Loucy (cell line): Measurements from ENCODE around the gene CDH4.

Experiments used
- H2AFZ ChIP-seq: fragments of 200-600 bp; sonication (generic); 2 replicates; pipeline ENCODE4 v1.6.0; 2016; ENCODE audit warnings: antibody characterized with exemption, mild to moderate bottlenecking, low read length, moderate library complexity
- H3F3A ChIP-seq: fragments of 200-600 bp; 2 replicates; pipeline ENCODE4 v1.6.0; 2016; ENCODE audit warnings: antibody characterized with exemption, low read depth, mild to moderate bottlenecking
- H3K27me3 ChIP-seq: fragments of 200-600 bp; sonication (generic); 2 replicates; pipeline ENCODE4 v1.6.1; 2014; ENCODE audit warnings: low read length, mild to moderate bottlenecking; ENCODE audit not compliant: insufficient read depth, poor library complexity, severe bottlenecking
- H3K36me3 ChIP-seq: fragments of 200-600 bp; sonication (generic); 2 replicates; pipeline ENCODE4 v1.6.1; 2016; ENCODE audit warnings: low read length; ENCODE audit not compliant: insufficient read depth
- H3K4me1 ChIP-seq: fragments of 200-600 bp; sonication (generic); 2 replicates; pipeline ENCODE4 v1.5.1; 2014; ENCODE audit warnings: low read length, mild to moderate bottlenecking; ENCODE audit not compliant: insufficient read depth, poor library complexity, severe bottlenecking
- H3K4me2 ChIP-seq: fragments of 200-600 bp; sonication (generic); 2 replicates; pipeline ENCODE4 v1.6.0; 2014; ENCODE audit warnings: antibody characterized with exemption, low read length, low read depth, mild to moderate bottlenecking; ENCODE audit not compliant: poor library complexity, severe bottlenecking
- H3K4me3 ChIP-seq: fragments of 200-600 bp; sonication (generic); 2 replicates; pipeline ENCODE4 v1.5.1; 2014; ENCODE audit warnings: low read length, mild to moderate bottlenecking, mixed read lengths; ENCODE audit not compliant: poor library complexity, severe bottlenecking
- H3K79me2 ChIP-seq: fragments of 200-600 bp; sonication (generic); 2 replicates; pipeline ENCODE4 v1.6.1; 2014; ENCODE audit warnings: low read length; ENCODE audit not compliant: insufficient read depth
- H3K9ac ChIP-seq: fragments of 200-600 bp; sonication (generic); 2 replicates; pipeline ENCODE4 v1.6.0; 2014; ENCODE audit warnings: mild to moderate bottlenecking, low read depth, low read length, moderate library complexity; ENCODE audit not compliant: poor library complexity, severe bottlenecking
- H3K9me2 ChIP-seq: fragments of 200-600 bp; sonication (generic); replicated peaks from 2 replicates; pipeline ENCODE4 v1.6.1; 2016; ENCODE audit warnings: low read depth, low read length, mixed read lengths
- H3K9me3 ChIP-seq: fragments of 200-600 bp; sonication (generic); 2 replicates; pipeline ENCODE4 v1.6.1; 2014; ENCODE audit warnings: mild to moderate bottlenecking, antibody characterized with exemption, low read length, low read depth; ENCODE audit not compliant: insufficient read depth
- H4K20me1 ChIP-seq: fragments of 200-600 bp; sonication (generic); 2 replicates; pipeline ENCODE4 v1.6.0; 2014; ENCODE audit warnings: antibody characterized with exemption, low read length, mild to moderate bottlenecking; ENCODE audit not compliant: insufficient read depth, poor library complexity, severe bottlenecking
- CTCF ChIP-seq: fragments of 200-600 bp; sonication (generic); conservative IDR thresholded peaks from 2 replicates; pipeline ENCODE4 v1.5.1; 2014; ENCODE audit warnings: mild to moderate bottlenecking, antibody characterized with exemption, low read length
- EZH2phosphoT487 ChIP-seq: fragments of 200-600 bp; IDR thresholded peaks from 2 replicates; pipeline ENCODE4 v1.6.1; 2018; ENCODE audit warnings: antibody characterized with exemption, mild to moderate bottlenecking, moderate library complexity, borderline replicate concordance

The CDH4 gene

GRCh38 chr20:61882716-61883615 lies 630.9 kb downstream of the CDH4 start:
- Histone ChIP-seq H3K4me3 (no peak overlapping the region), H3F3A (no peaks in the 10 kb centered on the region), H3K36me3 (no peaks in the 10 kb centered on the region; the same call in 1 of the 2 replicates), H3K9me3 (no peaks in the 10 kb centered on the region), H4K20me1 (no peaks in the 10 kb centered on the region), H3K9me2 (no peaks in the 10 kb centered on the region), H3K4me2 (no peak overlapping the region), H3K79me2 (no peaks in the 10 kb centered on the region), H3K4me1 (peaks cover 12% of the 10 kb centered on the region), H2AFZ (no peak overlapping the region), H3K9ac (no peak overlapping the region), H3K27me3 (no peaks in the 10 kb centered on the region)
- TF ChIP-seq EZH2phosphoT487 (no peak), CTCF (no peak)

- Histone ChIP-seq H3K4me2 (no peak overlapping the region), H3K9ac (no peak overlapping the region), H2AFZ (no peak overlapping the region), H3K36me3 (no peaks in the 10 kb centered on the region; the same call in 1 of the 2 replicates), H3K9me3 (no peaks in the 10 kb centered on the region), H4K20me1 (no peaks in the 10 kb centered on the region), H3K4me1 (peaks cover 12% of the 10 kb centered on the region), H3K79me2 (no peaks in the 10 kb centered on the region), H3K27me3 (no peaks in the 10 kb centered on the region), H3K4me3 (no peak overlapping the region), H3K9me2 (no peaks in the 10 kb centered on the region), H3F3A (no peaks in the 10 kb centered on the region)
- TF ChIP-seq CTCF (no peak), EZH2phosphoT487 (no peak)
Observed at GRCh38 chr20:61883857-61884393, 631.9 kb downstream of the CDH4 start.

- no peaks in the 10 kb centered on the region for H3K9me3 ChIP-seq
- H3K4me3 ChIP-seq, result no peak overlapping the region
- no peaks in the 10 kb centered on the region for H3K9me2 ChIP-seq
- no peaks in the 10 kb centered on the region for H3K27me3 ChIP-seq
- H3F3A ChIP-seq, result no peaks in the 10 kb centered on the region
- H3K36me3 ChIP-seq, result no peaks in the 10 kb centered on the region
- no peaks in the 10 kb centered on the region for H4K20me1 ChIP-seq
- no peak overlapping the region for H2AFZ ChIP-seq
- no peak overlapping the region for H3K9ac ChIP-seq
- no peak overlapping the region for H3K4me2 ChIP-seq
- TF ChIP-seq EZH2phosphoT487 (no peak), CTCF (no peak)
- peaks cover 12% of the 10 kb centered on the region for H3K4me1 ChIP-seq
- H3K79me2 ChIP-seq, result no peaks in the 10 kb centered on the region
Observed at GRCh38 chr20:61884571-61885389, 632.7 kb downstream of the CDH4 start.
